ENCODE results near the gene FMO1.

The FMO1 gene

DNA sequence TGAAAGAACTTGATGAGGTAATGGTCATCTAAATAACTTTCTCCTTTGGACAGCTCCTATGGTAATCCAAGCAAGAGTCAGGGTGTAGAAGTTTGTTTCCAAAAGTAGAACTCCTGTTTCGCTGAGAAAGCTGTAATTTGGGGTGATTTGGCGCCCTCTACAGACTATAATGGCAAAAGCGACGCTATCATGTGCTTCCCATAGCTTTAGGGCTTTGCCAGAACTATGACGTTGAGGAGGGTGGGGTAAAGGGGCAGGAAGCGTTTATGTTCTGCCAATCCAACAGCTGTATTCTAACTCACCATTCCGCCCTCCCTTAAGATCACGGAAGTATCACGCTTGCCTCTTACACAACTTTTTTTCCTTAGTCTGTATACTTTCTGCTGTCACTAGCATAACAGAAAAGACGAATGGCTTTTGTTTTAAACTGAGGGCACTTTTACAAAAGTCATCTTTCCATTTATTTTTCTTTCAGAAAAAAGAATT, 65.6 kb downstream of the FMO1 start, which contains the start of gene FMO4:
FMO4 (plus strand) TSS at position 349 of the 486 bp plus-strand sequence. CDS start 5,643 bp downstream, outside the sequence.
- H3K27ac Mint-ChIP-seq: peak within 1 kb of the TSS; percentile 89
- peaks cover 4% of the 10 kb centered on the region for H3K4me1 Mint-ChIP-seq
- no peaks in the 10 kb centered on the region for H3K9me3 Mint-ChIP-seq
- H3K4me3 Mint-ChIP-seq: peak within 1 kb of the TSS; percentile 82
- DNase-seq (ENCODE audit: low spot score in 2 of 2): peak; percentile 48 to 77
- H3K36me3 Mint-ChIP-seq: peaks cover 6% of the 10 kb centered on the region
- peak; percentile 99 for ATAC-seq (ENCODE audit: low read depth)
- no peaks in the 10 kb centered on the region for H3K27me3 Mint-ChIP-seq

DNA sequence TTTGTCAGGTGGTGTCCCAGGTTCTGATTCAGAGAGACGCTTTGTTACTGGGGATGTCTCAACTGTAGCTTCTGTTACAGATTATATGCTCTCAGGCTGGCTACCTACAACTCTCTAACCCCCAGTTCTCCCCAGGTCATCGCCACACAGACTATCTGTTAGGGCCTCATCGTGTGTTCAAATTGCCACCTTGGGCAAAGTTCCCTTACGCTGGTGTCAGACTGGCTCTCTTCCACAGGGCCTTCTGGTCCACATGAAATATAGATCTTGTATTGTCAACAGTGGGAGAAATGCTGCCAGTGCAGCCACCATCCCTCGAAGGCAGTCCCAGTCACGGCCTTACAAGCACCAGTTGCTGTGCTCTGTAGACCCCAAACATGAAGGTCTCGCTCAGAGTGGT, 81.0 kb downstream of the FMO1 start:
- DNase-seq (ENCODE audit: low spot score in 2 of 2) (no peak), ATAC-seq (ENCODE audit: low read depth) (no peak)
- no peak overlapping the region for H3K4me3 Mint-ChIP-seq
- H3K27me3 Mint-ChIP-seq: no peaks in the 10 kb centered on the region
- H3K4me1 Mint-ChIP-seq: no peaks in the 10 kb centered on the region
- H3K36me3 Mint-ChIP-seq: peaks cover 10% of the 10 kb centered on the region
- H3K9me3 Mint-ChIP-seq: no peaks in the 10 kb centered on the region
- no peak overlapping the region for H3K27ac Mint-ChIP-seq

- Mint-ChIP-seq H3K4me3 (no peak overlapping the region), H3K27me3 (no peaks in the 10 kb centered on the region), H3K27ac (no peak overlapping the region), H3K4me1 (no peaks in the 10 kb centered on the region), H3K9me3 (no peaks in the 10 kb centered on the region), H3K36me3 (peaks cover 18% of the 10 kb centered on the region)
- DNase-seq (ENCODE audit: low spot score in 2 of 2) (no peak), ATAC-seq (ENCODE audit: low read depth) (no peak)
Observed at GRCh38 chr1:171334024-171334640, 85.8 kb downstream of the FMO1 start.
